ENCODE results near the gene PARVA.

The PARVA gene

GRCh38 chr11:12556155-12556554 lies 178.8 kb downstream of the PARVA start:
- no peak for DNase-seq (ENCODE audit: low read depth)

- no peak for DNase-seq (ENCODE audit: low read depth)
These were observed 179.5 kb downstream of the PARVA start for GRCh38 chr11:12556788-12557384.

- no peak for DNase-seq (ENCODE audit: low read depth)
These were observed 181.6 kb downstream of the PARVA start for GRCh38 chr11:12559011-12559410.

GRCh38 chr11:12560362-12560761 lies 183.0 kb downstream of the PARVA start:
- no peak for DNase-seq (ENCODE audit: low read depth)

- DNase-seq (ENCODE audit: low read depth), result no peak
These were observed 183.5 kb downstream of the PARVA start for GRCh38 chr11:12560861-12561260.

- DNase-seq (ENCODE audit: low read depth), result no peak
These were observed 186.6 kb downstream of the PARVA start for GRCh38 chr11:12564012-12564411.

GRCh38 chr11:12565406-12565805 lies 188.0 kb downstream of the PARVA start:
- no peak for DNase-seq (ENCODE audit: low read depth)

GRCh38 chr11:12567746-12568460 lies 190.5 kb downstream of the PARVA start:
- no peak for DNase-seq (ENCODE audit: low read depth)

- no peak for DNase-seq (ENCODE audit: low read depth)
These were observed 192.4 kb downstream of the PARVA start for GRCh38 chr11:12569499-12570425.

GRCh38 chr11:12573707-12574485 lies 196.5 kb downstream of the PARVA start:
- no peak for DNase-seq (ENCODE audit: low read depth)

- no peak for DNase-seq (ENCODE audit: low read depth)
These were observed 200.6 kb downstream of the PARVA start for GRCh38 chr11:12577725-12578644.

GRCh38 chr11:12581416-12581815 lies 204.0 kb downstream of the PARVA start:
- DNase-seq (ENCODE audit: low read depth), result no peak

GRCh38 chr11:12581923-12582322 lies 204.6 kb downstream of the PARVA start:
- DNase-seq (ENCODE audit: low read depth), result no peak
